Stimulated activated CD8-positive, alpha-beta memory T cell treated with anti-CD3 and anti-CD28 coated beads, Interleukin-12 subunit alpha, Interleukin-12 subunit beta, amount 100 ng/mL, for 24 hours (primary cell): Measurements from ENCODE around the gene ABLIM1.

Experiments
- DNase-seq: peaks from one replicate; pipeline ENCODE4 v3.0.0-alpha.2; 2020; ENCODE audit errors: extremely low read depth

The ABLIM1 gene

GRCh38 chr10:114679552-114679951, 21.5 kb upstream of the ABLIM1 start:
- no peak for DNase-seq

- DNase-seq = no peak
Observed at GRCh38 chr10:114678820-114679219, 20.7 kb upstream of the ABLIM1 start.

- no peak for DNase-seq
Observed at GRCh38 chr10:114678336-114678735, 20.3 kb upstream of the ABLIM1 start.

- DNase-seq = no peak
Observed at GRCh38 chr10:114674346-114674745, 16.3 kb upstream of the ABLIM1 start.

- DNase-seq = no peak
Observed at GRCh38 chr10:114669648-114670047, 11.6 kb upstream of the ABLIM1 start.

GRCh38 chr10:114668375-114669080, 10.5 kb upstream of the ABLIM1 start:
- no peak for DNase-seq

- DNase-seq = no peak
Observed at GRCh38 chr10:114665873-114666272, 7.8 kb upstream of the ABLIM1 start.

DNA sequence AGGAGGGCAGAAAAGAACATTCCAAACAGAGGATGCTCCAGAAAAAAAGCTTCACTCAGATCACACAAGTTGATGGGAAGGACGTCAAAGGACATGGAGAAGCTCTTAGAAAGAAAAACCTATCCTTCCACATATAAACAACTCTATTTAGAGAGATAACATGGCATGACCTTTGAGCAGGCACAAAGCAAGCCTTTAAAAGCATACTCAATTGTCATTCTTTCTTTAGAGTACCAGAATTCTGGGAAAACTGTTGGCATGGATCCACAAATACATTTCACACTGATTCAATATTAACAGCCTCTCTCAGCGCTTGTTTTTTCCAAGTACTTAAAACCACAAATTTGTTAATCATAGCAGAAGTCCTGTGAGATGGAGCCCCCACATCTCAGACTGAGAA, 7.3 kb upstream of the ABLIM1 start:
- no peak for DNase-seq

DNA sequence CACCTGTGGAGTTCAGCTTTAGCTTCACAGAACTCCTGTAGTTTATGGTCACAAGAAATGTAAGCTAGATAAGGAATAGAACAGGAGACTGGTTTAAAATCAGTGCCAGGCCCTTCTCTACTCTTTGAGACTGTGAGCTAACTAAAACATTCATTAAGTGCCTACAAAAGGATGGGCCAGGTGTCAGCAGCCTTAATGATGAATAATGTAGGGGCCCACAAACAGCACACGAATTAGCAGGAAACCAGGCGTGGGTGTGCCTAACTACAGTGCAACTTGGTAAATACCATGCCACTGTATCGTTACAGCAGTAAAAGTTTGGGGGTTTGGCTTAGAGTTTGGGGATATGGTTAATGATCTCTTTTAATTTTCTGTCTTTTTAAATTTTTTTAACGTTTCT, 6.1 kb upstream of the ABLIM1 start:
- DNase-seq = no peak

DNA sequence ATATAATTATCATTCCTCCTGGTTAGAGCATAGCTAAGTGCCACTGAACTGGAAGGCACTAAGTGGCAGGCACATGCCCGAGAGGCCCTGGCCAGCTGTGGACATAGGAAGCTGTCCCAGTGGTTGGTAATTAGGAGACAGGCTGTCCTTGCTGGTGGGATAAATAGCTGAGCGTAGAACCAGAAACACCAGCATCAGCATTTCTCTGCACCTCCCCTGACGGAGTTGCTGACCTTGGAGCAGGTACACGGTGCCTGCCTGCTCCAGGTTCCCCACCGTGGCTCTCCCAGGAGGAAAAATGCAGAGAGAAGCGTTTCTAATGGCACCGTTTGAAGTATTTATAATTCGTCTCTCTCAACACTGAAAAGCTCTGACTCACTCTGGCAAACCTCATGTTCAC, 5.6 kb upstream of the ABLIM1 start:
- DNase-seq = no peak

GRCh38 chr10:114662646-114663217, 4.7 kb upstream of the ABLIM1 start:
- DNase-seq = no peak

GRCh38 chr10:114661212-114661880, 3.3 kb upstream of the ABLIM1 start:
- no peak for DNase-seq

- no peak for DNase-seq
Observed at GRCh38 chr10:114655671-114656070, 2.4 kb downstream of the ABLIM1 start.

- DNase-seq = no peak
Observed at GRCh38 chr10:114654822-114655575, 3.1 kb downstream of the ABLIM1 start.

DNA sequence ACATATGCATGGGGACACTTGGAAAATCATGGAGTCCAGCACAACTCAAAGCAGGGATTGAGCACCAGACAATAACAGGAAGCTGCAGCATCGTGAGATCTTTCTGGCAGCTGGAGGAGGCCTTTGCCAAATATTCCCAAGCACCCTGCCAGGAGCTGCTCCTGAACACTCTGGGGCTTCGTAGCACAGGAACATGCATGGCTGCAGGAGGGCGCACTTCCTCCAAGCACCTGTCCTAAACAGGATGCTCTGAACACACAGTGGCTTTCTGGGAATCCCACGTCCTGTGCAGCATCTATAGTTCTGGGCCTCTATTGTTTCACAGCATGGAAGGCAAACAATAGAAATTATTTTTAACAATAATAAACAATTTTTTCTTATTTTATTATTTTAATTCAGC, 4.1 kb downstream of the ABLIM1 start:
- no peak for DNase-seq

DNA sequence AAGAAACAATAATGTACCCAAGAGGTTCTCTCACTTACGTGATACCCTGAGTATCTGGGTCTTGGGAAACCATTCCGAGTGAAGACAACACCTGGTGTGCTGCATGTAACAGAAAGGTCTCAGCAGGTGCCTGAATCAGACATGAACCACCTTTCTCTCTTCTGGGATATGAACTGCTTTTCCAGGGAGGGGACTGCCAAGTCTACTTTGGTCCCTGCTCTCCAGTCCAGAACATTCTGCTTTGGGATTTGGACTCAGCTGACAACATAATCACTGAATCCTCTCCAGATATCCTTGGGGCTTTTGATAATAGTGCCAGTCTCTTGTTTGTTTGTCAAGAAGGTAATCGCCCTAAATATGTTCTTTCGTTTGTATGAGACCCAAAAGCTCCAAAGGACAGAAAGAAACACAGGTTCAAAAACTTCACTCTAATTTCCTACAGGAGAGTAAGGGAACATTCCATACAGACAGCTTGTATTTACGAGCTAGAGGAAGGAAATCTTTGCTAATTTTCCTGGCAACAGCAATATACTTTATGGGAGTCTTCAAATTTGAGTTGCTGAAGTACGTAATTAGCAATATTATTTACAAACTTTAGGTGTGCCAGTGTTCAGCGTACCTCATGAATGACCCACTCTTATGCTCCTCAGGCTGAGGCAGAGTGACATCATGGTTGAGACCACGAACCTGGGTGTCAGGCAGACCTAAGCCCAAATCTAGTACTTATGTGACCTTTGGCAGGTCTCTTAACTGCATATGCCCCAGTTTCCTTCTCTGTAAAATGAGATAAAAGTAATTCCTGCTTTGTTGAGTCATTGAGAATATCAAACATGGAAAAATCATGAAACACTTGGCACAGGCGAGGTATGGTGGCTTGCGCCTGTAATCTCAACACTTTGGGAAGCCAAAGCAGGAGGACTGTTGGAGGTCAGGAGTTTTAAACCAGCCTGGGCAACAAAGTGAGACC, 5.4 kb downstream of the ABLIM1 start:
- DNase-seq = no peak

GRCh38 chr10:114650831-114651230, 7.2 kb downstream of the ABLIM1 start:
- no peak for DNase-seq

- no peak for DNase-seq
Observed at GRCh38 chr10:114650266-114650665, 7.8 kb downstream of the ABLIM1 start.

GRCh38 chr10:114649217-114649903, 8.7 kb downstream of the ABLIM1 start:
- no peak for DNase-seq

GRCh38 chr10:114648368-114648767, 9.7 kb downstream of the ABLIM1 start:
- no peak for DNase-seq
